Left lung (tissue), 10 donors: Measurements from ENCODE around the gene SPAAR. TPM values are rescaled to one million over a fixed set of nuclear protein-coding genes. Genes with fewer than 3 reads are reported as not detected.
"Not testable (repeated sequence)": the region's sequence is repeated elsewhere in the genome, so short reads cannot be mapped to it uniquely, and the experiment has no call there.

Source experiments
- ATAC-seq: fragments of 200-7000 bp; cut with Tn5 transposase; one replicate; pipeline ENCODE4 v1.9.1; 2020; ENCODE audit warnings: moderate library complexity
- DNase-seq, 4 donors: peaks; one replicate each; pipeline ENCODE4 v3.0.0-alpha.2; 2013 to 2020
- H3K27ac ChIP-seq, 2 donors: fragments of 200-600 bp; sonication (generic) in 1 of 2; one replicate each; pipeline versions ENCODE4 v1.5.0 to v1.8.0; 2020 to 2021
- H3K27me3 ChIP-seq, 2 donors: fragments of 200-600 bp; sonication (generic) in 1 of 2; one replicate each; pipeline versions ENCODE4 v1.5.0 to v1.8.0; 2020 to 2021
- H3K36me3 ChIP-seq, 2 donors: fragments of 200-600 bp; sonication (generic) in 1 of 2; one replicate each; pipeline versions ENCODE4 v1.5.0 to v1.8.0; 2020 to 2021
- H3K4me1 ChIP-seq, 2 donors: fragments of 200-600 bp; one replicate each; pipeline ENCODE4 v1.8.0; 2021
- H3K4me3 ChIP-seq, 2 donors: fragments of 200-600 bp; sonication (generic) in 1 of 2; one replicate each; pipeline versions ENCODE4 v1.5.0 to v1.8.0; 2020 to 2021; ENCODE audit warnings: mild to moderate bottlenecking in 1 of 2
- H3K9me3 ChIP-seq, 2 donors: fragments of 200-600 bp; sonication (generic) in 1 of 2; one replicate each; pipeline versions ENCODE4 v1.5.0 to v1.8.0; 2020 to 2021
- intact Hi-C, 2 donors: fragments of 100-400 bp; cut with DNase I; formaldehyde crosslinking; loops; one replicate each; pipeline versions ENCODE4 v1.11.2 to v1.14.2; 2022
- polyA plus RNA-seq, 6 donors: library from polyadenylated mRNA; unstranded; fragments of 120-200 nt; gene quantifications; one replicate each; pipeline ENCODE4 v1.2.1, GENCODE V29; 2013; ENCODE audit not compliant: insufficient read length in 6 of 6
- total RNA-seq, 2 donors: library from RNA; stranded (reverse); fragmentation: NEBNext Ultra II Directional; extraction: Animal tissue kit (Norgen Biotek cat#: 25700); gene quantifications; one replicate each; pipeline ENCODE4 v1.2.1, GENCODE V29; 2021
- TF ChIP-seq, protein P1 (sequence below), 2 donors: fragments of 200-600 bp; sonication (generic) in 1 of 2; IDR thresholded peaks; one replicate each; pipeline versions ENCODE4 v1.5.0 to v1.8.0; 2021; ENCODE audit warnings: antibody characterized with exemption in 2 of 2
- donor health status: DM: no; HTN: yes; CAD: no.
- donor health status: DM: no; HTN: no; CAD: no.

Gene SPAAR
- total and polyA plus RNA-seq, 8 donors, result 2.9 to 6.8 (median 3.7) TPM

DNA sequence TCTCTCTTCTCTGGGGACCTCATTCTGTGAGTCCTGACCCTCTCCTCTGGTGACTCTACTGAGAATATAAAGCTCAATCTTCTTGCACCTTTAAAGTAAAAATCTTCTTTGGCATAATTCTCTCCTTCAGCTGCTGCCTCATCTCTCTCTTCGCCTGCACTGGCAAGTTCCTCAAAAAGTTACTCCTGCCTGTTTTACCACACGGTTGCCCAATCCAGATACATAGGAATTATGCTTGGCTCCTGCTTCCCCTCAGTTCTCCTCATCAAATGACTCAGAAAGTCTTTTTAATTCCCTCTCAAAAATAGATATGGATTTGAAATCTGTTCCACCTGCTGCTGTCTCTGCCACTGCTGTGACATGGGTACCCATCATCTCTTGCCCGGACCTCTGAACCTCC lies 17.6 kb upstream of the SPAAR start:
- H3K36me3 ChIP-seq, result no peaks in the 10 kb centered on the region
- H3K4me1 ChIP-seq, result no peaks in the 10 kb centered on the region
- ATAC-seq, result peak; percentile 23

DNA sequence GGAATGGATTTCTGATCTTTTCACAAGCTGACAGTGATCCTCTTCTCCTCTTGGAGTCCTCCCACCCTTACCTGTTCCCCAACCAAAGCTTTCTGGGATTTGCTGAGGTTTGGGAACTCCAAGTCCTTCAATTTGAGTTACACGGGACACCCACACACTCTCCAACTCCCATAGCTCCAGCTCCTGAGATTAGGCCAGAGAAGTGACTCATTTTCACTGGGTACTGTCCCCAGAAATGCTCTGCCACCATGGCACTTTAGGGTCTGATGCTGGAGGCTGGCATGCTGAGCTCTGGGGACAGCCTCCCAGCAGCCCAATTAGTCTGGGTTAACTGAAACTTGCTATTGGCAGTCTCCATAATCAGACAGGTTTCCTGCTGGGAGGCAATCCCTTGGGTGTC lies 17.2 kb upstream of the SPAAR start:
- intact Hi-C loops, result no loop called here
- TF ChIP-seq, protein P1, sequence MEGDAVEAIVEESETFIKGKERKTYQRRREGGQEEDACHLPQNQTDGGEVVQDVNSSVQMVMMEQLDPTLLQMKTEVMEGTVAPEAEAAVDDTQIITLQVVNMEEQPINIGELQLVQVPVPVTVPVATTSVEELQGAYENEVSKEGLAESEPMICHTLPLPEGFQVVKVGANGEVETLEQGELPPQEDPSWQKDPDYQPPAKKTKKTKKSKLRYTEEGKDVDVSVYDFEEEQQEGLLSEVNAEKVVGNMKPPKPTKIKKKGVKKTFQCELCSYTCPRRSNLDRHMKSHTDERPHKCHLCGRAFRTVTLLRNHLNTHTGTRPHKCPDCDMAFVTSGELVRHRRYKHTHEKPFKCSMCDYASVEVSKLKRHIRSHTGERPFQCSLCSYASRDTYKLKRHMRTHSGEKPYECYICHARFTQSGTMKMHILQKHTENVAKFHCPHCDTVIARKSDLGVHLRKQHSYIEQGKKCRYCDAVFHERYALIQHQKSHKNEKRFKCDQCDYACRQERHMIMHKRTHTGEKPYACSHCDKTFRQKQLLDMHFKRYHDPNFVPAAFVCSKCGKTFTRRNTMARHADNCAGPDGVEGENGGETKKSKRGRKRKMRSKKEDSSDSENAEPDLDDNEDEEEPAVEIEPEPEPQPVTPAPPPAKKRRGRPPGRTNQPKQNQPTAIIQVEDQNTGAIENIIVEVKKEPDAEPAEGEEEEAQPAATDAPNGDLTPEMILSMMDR (IDR thresholded peaks at IDR 0.05), result no peak
- no peak for ATAC-seq

More for the DNA sequence above, 17.6 kb upstream of the SPAAR start:
- DNase-seq, result no peak
- Histone ChIP-seq H3K9me3 (no peaks in the 10 kb centered on the region), H3K4me3 (no peak overlapping the region), H3K27ac (no peak overlapping the region), H3K27me3 (no peaks in the 10 kb centered on the region)
- TF ChIP-seq, protein P1 (IDR thresholded peaks at IDR 0.05), result no peak
- intact Hi-C loops, result no loop called here

DNA sequence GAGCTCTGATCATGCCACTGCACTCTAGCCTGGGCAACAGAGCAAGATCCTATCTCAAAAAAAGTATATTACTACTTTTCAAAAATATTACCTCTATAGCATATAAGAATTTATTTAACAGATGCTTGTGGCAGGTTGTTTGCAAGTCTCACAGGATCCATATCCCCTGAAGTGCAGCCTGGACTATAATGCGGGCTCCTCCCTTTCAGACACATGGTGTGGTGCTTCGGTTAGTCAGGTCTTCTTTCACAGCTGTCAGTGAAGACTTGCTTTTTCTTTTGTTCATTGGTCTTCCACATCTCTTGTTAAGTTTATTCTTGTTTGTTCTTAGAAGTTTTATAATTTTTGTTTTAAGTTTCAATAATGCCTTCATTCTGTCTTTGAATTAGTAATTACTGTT lies 12.7 kb upstream of the SPAAR start:
- no peaks in the 10 kb centered on the region for H3K36me3 ChIP-seq
- H3K27me3 ChIP-seq, result peaks cover 0 to 5% of the 10 kb centered on the region in 2 donors
- H3K27ac ChIP-seq, result no peak overlapping the region
- H3K4me1 ChIP-seq, result no peaks in the 10 kb centered on the region
- TF ChIP-seq, protein P1 (IDR thresholded peaks at IDR 0.05), result no peak
- no peaks in the 10 kb centered on the region for H3K9me3 ChIP-seq
- ATAC-seq, result no peak
- H3K4me3 ChIP-seq, result no peak overlapping the region
- intact Hi-C loops, result no loop called here
- DNase-seq, result no peak

More for the DNA sequence above, 17.2 kb upstream of the SPAAR start:
- H3K4me1 ChIP-seq, result no peaks in the 10 kb centered on the region
- H3K27ac ChIP-seq, result no peak overlapping the region
- no peak for DNase-seq
- H3K36me3 ChIP-seq, result no peaks in the 10 kb centered on the region
- no peaks in the 10 kb centered on the region for H3K27me3 ChIP-seq
- no peak overlapping the region for H3K4me3 ChIP-seq
- no peaks in the 10 kb centered on the region for H3K9me3 ChIP-seq

DNA sequence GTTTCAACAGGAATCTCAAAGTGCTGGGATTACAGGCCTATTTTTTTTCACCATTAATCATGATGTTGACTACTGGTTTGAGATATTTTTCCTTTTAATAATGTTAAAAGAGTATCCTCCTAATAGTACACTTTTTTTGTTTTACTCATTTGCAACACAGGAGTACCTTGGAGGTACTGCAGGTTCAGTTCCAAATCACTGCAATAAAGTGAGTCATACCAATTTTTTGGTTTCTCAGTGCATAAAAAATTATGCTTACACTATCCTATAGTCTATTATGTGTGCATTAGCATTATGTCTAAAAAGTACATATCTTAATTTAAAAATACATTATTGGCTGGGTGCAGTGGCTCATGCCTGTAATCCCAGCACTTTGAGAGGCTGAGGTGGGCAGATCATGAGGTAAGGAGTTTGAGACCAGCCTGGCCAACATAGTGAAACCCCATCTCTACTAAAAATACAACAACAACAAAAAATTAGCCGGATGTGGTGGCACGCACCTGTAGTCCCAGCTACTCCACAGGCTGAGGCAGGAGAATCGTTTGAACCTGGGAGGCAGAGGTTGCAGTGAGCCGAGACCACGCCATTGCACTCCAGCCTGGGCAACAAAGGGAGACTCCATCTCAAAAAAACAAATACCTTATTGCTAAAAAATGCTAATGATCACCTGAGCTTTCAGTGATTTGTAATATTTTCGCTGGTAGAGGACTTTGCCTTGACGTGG lies 11.8 kb upstream of the SPAAR start:
- H3K4me1 ChIP-seq, intact Hi-C loops, H3K27me3 ChIP-seq, H3K9me3 ChIP-seq, H3K4me3 ChIP-seq, H3K36me3 ChIP-seq, H3K27ac ChIP-seq, DNase-seq, ATAC-seq: not testable (repeated sequence)

DNA sequence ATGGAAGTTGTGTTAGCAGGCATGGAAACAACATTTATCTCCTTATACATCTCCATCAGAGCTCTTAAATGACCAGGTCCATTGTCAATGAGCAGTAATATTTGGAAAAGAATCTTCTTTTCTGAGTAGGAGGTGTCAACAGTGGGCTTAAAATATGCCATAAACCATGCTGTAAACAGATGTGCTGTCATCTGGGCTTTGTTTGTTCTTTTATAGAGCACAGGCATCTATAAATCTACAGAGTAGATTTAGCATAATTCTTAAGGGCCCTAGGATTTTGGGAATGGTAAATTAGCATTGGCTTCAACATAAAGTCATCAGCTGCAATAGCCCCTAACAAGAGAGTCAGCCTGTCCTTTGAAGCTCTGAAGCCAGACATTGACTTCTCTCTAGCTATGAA lies 11.0 kb upstream of the SPAAR start:
- Histone ChIP-seq H3K4me1 (peaks cover 0 to 6% of the 10 kb centered on the region in 2 donors), H3K27ac (no peak overlapping the region), H3K27me3 (peaks cover 0 to 6% of the 10 kb centered on the region in 2 donors), H3K9me3 (no peaks in the 10 kb centered on the region), H3K4me3 (no peak overlapping the region), H3K36me3 (no peaks in the 10 kb centered on the region)
- TF ChIP-seq, protein P1 (IDR thresholded peaks at IDR 0.05), result no peak
- DNase-seq (no peak), ATAC-seq (no peak)
- intact Hi-C loops, result no loop called here

DNA sequence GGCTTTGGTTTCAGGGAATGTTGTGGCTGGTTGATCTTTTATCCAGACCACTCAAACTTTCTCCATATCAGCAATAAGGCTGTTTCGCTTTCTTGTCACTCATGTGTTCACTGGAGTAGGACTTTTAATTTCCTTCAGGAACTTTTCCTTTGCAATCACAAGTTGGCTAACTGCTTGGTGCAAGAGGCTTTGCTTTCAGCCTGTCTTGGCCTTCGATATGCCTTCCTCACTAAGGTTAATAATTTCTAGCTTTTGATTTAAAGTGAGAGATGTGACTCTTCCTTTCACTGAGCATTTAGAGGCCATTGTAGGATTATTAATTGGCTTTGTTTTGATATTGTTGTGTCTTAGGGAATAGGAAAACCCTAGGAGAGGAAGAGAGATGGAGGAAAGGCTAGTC lies 10.3 kb upstream of the SPAAR start:
- Histone ChIP-seq H3K27ac (no peak overlapping the region), H3K4me1 (peaks cover 0 to 7% of the 10 kb centered on the region in 2 donors), H3K27me3 (peaks cover 0 to 6% of the 10 kb centered on the region in 2 donors), H3K4me3 (no peak overlapping the region), H3K36me3 (no peaks in the 10 kb centered on the region), H3K9me3 (no peaks in the 10 kb centered on the region)
- ATAC-seq (no peak), DNase-seq (no peak)
- intact Hi-C loops, result no loop called here
- TF ChIP-seq, protein P1 (IDR thresholded peaks at IDR 0.05), result no peak
